PC-3 (cell line): Measurements from ENCODE around the gene TBCEL.

Experiments used
- EZH2 ChIP-seq: fragments of 300-600 bp; sonication (generic); IDR thresholded peaks from one replicate; pipeline ENCODE4 v1.6.1; 2017; ENCODE audit warnings: antibody characterized with exemption, mild to moderate bottlenecking, low read length; ENCODE audit not compliant: unreplicated experiment
- EZH2phosphoT487 ChIP-seq: fragments of 300-600 bp; sonication (generic); IDR thresholded peaks from 2 replicates; pipeline ENCODE4 v1.6.1; 2018; ENCODE audit warnings: mild to moderate bottlenecking, antibody characterized with exemption, low read length, borderline replicate concordance
- TF ChIP-seq, protein P1 (sequence below): fragments of 300-600 bp; sonication (generic); conservative IDR thresholded peaks from 2 replicates; pipeline ENCODE4 v1.5.1; 2017; ENCODE audit warnings: antibody characterized with exemption, low read depth, mild to moderate bottlenecking, low read length

DNA sequence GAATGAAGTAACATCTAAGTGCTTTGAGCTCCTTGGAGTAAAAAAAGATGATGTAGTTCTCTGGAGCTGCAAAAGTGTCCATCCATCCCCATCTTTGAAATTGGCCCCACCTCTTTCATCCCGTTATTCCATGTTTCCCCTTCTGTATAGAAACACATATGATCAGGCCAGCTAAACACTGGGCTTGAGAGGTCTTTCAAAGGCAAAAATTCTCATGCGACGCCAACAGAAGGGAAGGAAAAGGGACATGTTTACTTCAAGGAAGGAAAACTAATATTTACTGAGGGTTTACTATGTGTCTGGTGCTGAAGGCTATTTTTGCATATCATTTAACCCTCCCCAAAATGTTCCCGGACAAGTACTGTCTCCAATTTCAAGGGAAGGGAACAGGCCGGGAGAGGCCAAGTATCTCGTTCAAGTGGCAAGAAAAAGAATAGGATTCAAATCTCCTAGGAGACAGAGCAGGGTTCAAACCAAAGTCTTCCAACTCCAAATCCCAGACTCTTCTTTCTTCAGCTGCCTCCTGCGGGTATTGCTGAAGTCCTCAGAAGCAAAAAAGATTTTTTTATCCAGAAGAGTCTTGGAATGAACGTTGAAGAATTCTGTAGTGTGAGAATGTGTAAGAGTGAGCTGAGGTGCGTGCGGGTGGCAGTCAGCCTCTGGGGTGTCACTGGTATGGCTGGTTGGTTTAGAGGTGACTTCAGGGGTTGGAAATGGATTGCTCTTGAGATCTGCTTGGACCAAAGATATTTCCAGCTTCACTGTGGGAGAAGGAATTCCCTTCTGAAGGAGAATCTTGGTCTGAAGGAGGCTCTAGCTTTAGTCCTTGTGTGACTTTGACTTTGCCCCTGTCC, 87.2 kb downstream of the TBCEL start:
- TF ChIP-seq, protein P1, sequence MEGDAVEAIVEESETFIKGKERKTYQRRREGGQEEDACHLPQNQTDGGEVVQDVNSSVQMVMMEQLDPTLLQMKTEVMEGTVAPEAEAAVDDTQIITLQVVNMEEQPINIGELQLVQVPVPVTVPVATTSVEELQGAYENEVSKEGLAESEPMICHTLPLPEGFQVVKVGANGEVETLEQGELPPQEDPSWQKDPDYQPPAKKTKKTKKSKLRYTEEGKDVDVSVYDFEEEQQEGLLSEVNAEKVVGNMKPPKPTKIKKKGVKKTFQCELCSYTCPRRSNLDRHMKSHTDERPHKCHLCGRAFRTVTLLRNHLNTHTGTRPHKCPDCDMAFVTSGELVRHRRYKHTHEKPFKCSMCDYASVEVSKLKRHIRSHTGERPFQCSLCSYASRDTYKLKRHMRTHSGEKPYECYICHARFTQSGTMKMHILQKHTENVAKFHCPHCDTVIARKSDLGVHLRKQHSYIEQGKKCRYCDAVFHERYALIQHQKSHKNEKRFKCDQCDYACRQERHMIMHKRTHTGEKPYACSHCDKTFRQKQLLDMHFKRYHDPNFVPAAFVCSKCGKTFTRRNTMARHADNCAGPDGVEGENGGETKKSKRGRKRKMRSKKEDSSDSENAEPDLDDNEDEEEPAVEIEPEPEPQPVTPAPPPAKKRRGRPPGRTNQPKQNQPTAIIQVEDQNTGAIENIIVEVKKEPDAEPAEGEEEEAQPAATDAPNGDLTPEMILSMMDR = no peak
- no peak for TF ChIP-seq EZH2
- TF ChIP-seq EZH2phosphoT487 = no peak
